Renal pelvis (tissue), 12 donors: ENCODE data around the gene PDC. TPM values are rescaled to one million over a fixed set of nuclear protein-coding genes. Genes with fewer than 3 reads are reported as not detected.

Source experiments
- DNase-seq: peaks from one replicate; pipeline ENCODE4 v3.0.0-alpha.2; 2013
- long read RNA-seq, 16 experiments: transcript quantifications; one replicate each; lab custom pipeline, GENCODE V29; 2026
- polyA plus RNA-seq, 3 donors: library from polyadenylated mRNA; unstranded; fragments of 120-200 nt; gene quantifications; one replicate each; pipeline ENCODE4 v1.2.1, GENCODE V29; 2013; ENCODE audit not compliant: insufficient read length in 3 of 3

The PDC gene
- under 1 TPM; 0.07 to 0.60 (median 0.33) TPM for polyA plus RNA-seq
- long read RNA-seq, donor 1, result 0 reads
- long read RNA-seq, donor 2, result 0 reads
- long read RNA-seq, donor 3, result 0 reads
- long read RNA-seq, donor 4, result 0 reads
- long read RNA-seq, donor 5, result 0 reads
- long read RNA-seq, donor 6, result 0 reads
- long read RNA-seq, donor 7, result 0 reads
- long read RNA-seq, donor 8, result 0 reads
- long read RNA-seq, donor 9, result 0 reads
- long read RNA-seq, donor 10, result 0 reads
- long read RNA-seq, donor 11, result 0 reads
- long read RNA-seq, donor 12, result 0 reads
- long read RNA-seq, donor 13, result 0 reads
- long read RNA-seq, donor 14, result 0 reads
- long read RNA-seq, donor 15, result 0 reads
- long read RNA-seq, donor 16, result 0 reads

GRCh38 chr1:186461014-186461413 is at the start of gene PDC:
Gene PDC (minus strand): TSS chr1:186461114. CDS start chr1:186449459, 11,655 bp downstream.
- DNase-seq, result no peak

- DNase-seq, result no peak
These were observed 42.3 kb upstream of the PDC start for GRCh38 chr1:186503190-186503589.

- no peak for DNase-seq
These were observed 41.2 kb upstream of the PDC start for GRCh38 chr1:186502087-186502486.

GRCh38 chr1:186500804-186501203 is 39.9 kb upstream of the PDC start:
- DNase-seq, result no peak

- no peak for DNase-seq
These were observed 38.7 kb upstream of the PDC start for GRCh38 chr1:186499571-186499970.

- DNase-seq, result no peak
These were observed 37.9 kb upstream of the PDC start for GRCh38 chr1:186498695-186499389.

GRCh38 chr1:186498071-186498470 is 37.2 kb upstream of the PDC start:
- DNase-seq, result no peak

- DNase-seq, result no peak
These were observed 36.7 kb upstream of the PDC start for GRCh38 chr1:186497651-186498050.

GRCh38 chr1:186496171-186496851 is 35.4 kb upstream of the PDC start:
- no peak for DNase-seq

- DNase-seq, result no peak
These were observed 33.9 kb upstream of the PDC start for GRCh38 chr1:186494832-186495271.

- DNase-seq, result no peak
These were observed 31.8 kb upstream of the PDC start for GRCh38 chr1:186492531-186493291.

- no peak for DNase-seq
These were observed 30.4 kb upstream of the PDC start for GRCh38 chr1:186491336-186491735.

- no peak for DNase-seq
These were observed 26.2 kb upstream of the PDC start for GRCh38 chr1:186487163-186487562.

- no peak for DNase-seq
These were observed 25.1 kb upstream of the PDC start for GRCh38 chr1:186486061-186486460.

GRCh38 chr1:186483561-186483960 is 22.6 kb upstream of the PDC start:
- DNase-seq, result no peak

GRCh38 chr1:186482661-186483255 is 21.8 kb upstream of the PDC start:
- DNase-seq, result peak; percentile 52

GRCh38 chr1:186481303-186481888 is 20.5 kb upstream of the PDC start:
- no peak for DNase-seq

- DNase-seq, result no peak
These were observed 18.2 kb upstream of the PDC start for GRCh38 chr1:186479162-186479561.

GRCh38 chr1:186476264-186477040 is 15.5 kb upstream of the PDC start:
- DNase-seq, result no peak

GRCh38 chr1:186474208-186474607 is 13.3 kb upstream of the PDC start:
- no peak for DNase-seq
